MCF 10A (cell line): ENCODE data around the gene USP10. TPM values are rescaled to one million over a fixed set of nuclear protein-coding genes. Genes with fewer than 3 reads are reported as not detected.

Source experiments
- Bru-seq: library from RNA; stranded (reverse); fragments of 400-500 nt; gene quantifications from one replicate; lab custom pipeline; 2021; lab: Mats Ljungman, UMichigan
- BruChase-seq, 2 experiments: library from RNA; stranded (reverse); fragments of 400-500 nt; gene quantifications; one replicate each; lab custom pipeline; 2021; lab: Mats Ljungman, UMichigan
- BruUV-seq: library from RNA; stranded (reverse); fragments of 400-500 nt; replicated peaks from 2 replicates; lab custom pipeline; 2021; lab: Mats Ljungman, UMichigan
- CTCF ChIA-PET: fragments of 300-600 bp; sonication (Branson Sonifier 250); formaldehyde crosslinking; extraction: SDS; loops from one replicate; lab custom pipeline; 2021; ENCODE audit warnings: antibody characterized with exemption, inconsistent platforms; lab: Yijun Ruan, JAX
- POLR2A ChIA-PET: fragments of 300-600, 350-650 bp; sonication (Branson Sonifier 250); formaldehyde crosslinking; extraction: SDS; loops from one replicate; lab custom pipeline; 2020; ENCODE audit warnings: antibody characterized with exemption, inconsistent platforms; lab: Yijun Ruan, JAX
- DNase-seq: peaks from one replicate; pipeline ENCODE4 v3.0.0-alpha.2; 2018; ENCODE audit not compliant: unreplicated experiment
- H3K27ac Mint-ChIP-seq: one replicate; pipeline ENCODE4 v1.8.0; 2022; ENCODE audit warnings: mild to moderate bottlenecking, low read depth, mixed read lengths; ENCODE audit not compliant: unreplicated experiment
- H3K27me3 Mint-ChIP-seq: one replicate; pipeline ENCODE4 v1.8.0; 2022; ENCODE audit warnings: mixed read lengths; ENCODE audit not compliant: insufficient read depth, unreplicated experiment
- H3K36me3 Mint-ChIP-seq: one replicate; pipeline ENCODE4 v1.8.0; 2022; ENCODE audit warnings: mild to moderate bottlenecking, moderate library complexity, mixed read lengths; ENCODE audit not compliant: insufficient read depth, unreplicated experiment
- H3K4me1 Mint-ChIP-seq: one replicate; pipeline ENCODE4 v1.8.0; 2022; ENCODE audit warnings: mixed read lengths; ENCODE audit not compliant: insufficient read depth, unreplicated experiment
- H3K4me3 Mint-ChIP-seq: one replicate; pipeline ENCODE4 v1.8.0; 2022; ENCODE audit warnings: mild to moderate bottlenecking, moderate library complexity, mixed read lengths; ENCODE audit not compliant: unreplicated experiment
- H3K9me3 Mint-ChIP-seq: one replicate; pipeline ENCODE4 v1.8.0; 2022; ENCODE audit warnings: mixed read lengths; ENCODE audit not compliant: unreplicated experiment
- CTCF ChIP-seq: fragments of 200-600 bp; IDR thresholded peaks from one replicate; pipeline ENCODE4 v1.8.0; 2022; ENCODE audit warnings: antibody characterized with exemption, mild to moderate bottlenecking; ENCODE audit not compliant: unreplicated experiment
- intact Hi-C: fragments of 100-400 bp; cut with micrococcal nuclease; formaldehyde crosslinking; loops from 2 replicates; pipeline ENCODE4 v1.14.1; 2022
- long read RNA-seq: library from polyadenylated mRNA; stranded (forward); transcript quantifications from one replicate; pipeline ENCODE4 v2.0.0, GENCODE V29; 2022
- total RNA-seq: library from RNA; stranded (reverse); gene quantifications from 2 replicates; pipeline ENCODE4 v1.2.3, GENCODE V29; 2022

Gene USP10
- total RNA-seq (114 and 129 TPM in 2 replicates), Bru-seq, nascent RNA (percentile 90 among the genes with signal in this experiment), BruChase-seq, experiment 1, labeled RNA remaining after a 6-hour chase (percentile 87 among the genes with signal in this experiment), BruChase-seq, experiment 2, labeled RNA remaining after a 2-hour chase (percentile 85 among the genes with signal in this experiment)
- long read RNA-seq, transcript USP10-207 (12 exons, 1,315 nt), result minor isoform, 15 of 480 reads
- long read RNA-seq, transcript USP10-201 (14 exons, 3,009 nt), result major isoform, 315 of 480 reads
- long read RNA-seq, partial matches to known transcripts, result 78 of 480 reads
- long read RNA-seq, other reads (novel, unspliced or antisense), result 67 of 480 reads

- ChIA-PET POLR2A (interaction anchor here (0.6 to 6.7 kb wide), 11 partner anchors 10 to 327 kb away, joined by 3 to 66 read pairs (median 4); partner anchors contain the start of gene KLHL36), CTCF (interaction anchor here (0.8 to 2.0 kb wide), 7 partner anchors 12 to 193 kb away, joined by 3 to 20 read pairs (median 4); no protein-coding TSS in a partner anchor)
- Mint-ChIP-seq H3K9me3 (no peaks in the 10 kb centered on the region), H3K27me3 (no peaks in the 10 kb centered on the region), H3K36me3 (peaks cover 1% of the 10 kb centered on the region), H3K4me1 (peaks cover 10% of the 10 kb centered on the region), H3K4me3 (peak within 1 kb of the TSS; percentile 87), H3K27ac (peak within 1 kb of the TSS; percentile 85)
- TF ChIP-seq CTCF, result no peak
- BruUV-seq, result no TSS peak
- DNase-seq, result peak; percentile 79
- intact Hi-C loops, result no loop called here
These were observed at the start of gene USP10 for GRCh38 chr16:84699712-84700445. USP10 (plus strand) TSS chr16:84700000; CDS start chr16:84700091, 91 bp downstream.

GRCh38 chr16:84650062-84650991, 49.5 kb upstream of the USP10 start:
- Mint-ChIP-seq H3K36me3 (peaks cover 48% of the 10 kb centered on the region), H3K9me3 (no peaks in the 10 kb centered on the region), H3K27ac (no peak overlapping the region), H3K4me3 (peak overlapping the region; percentile 72), H3K27me3 (no peaks in the 10 kb centered on the region), H3K4me1 (peaks cover 10% of the 10 kb centered on the region)
- no peak for TF ChIP-seq CTCF
- BruUV-seq, result no TSS peak
- CTCF ChIA-PET, result interaction anchor here (0.6 to 1.4 kb wide), 4 partner anchors 22 to 520 kb away, joined by 3 to 6 read pairs (median 3); no protein-coding TSS in a partner anchor
- no peak for DNase-seq
- POLR2A ChIA-PET, result interaction anchor here (0.6 to 1.0 kb wide), 2 partner anchors 21 to 97 kb away, joined by 3 read pairs; no protein-coding TSS in a partner anchor
- intact Hi-C loops, result no loop called here

- peaks cover 9% of the 10 kb centered on the region for H3K4me1 Mint-ChIP-seq
- BruUV-seq, result no TSS peak
- no peaks in the 10 kb centered on the region for H3K27me3 Mint-ChIP-seq
- TF ChIP-seq CTCF, result no peak
- intact Hi-C loops, result no loop called here
- no peak overlapping the region for H3K27ac Mint-ChIP-seq
- DNase-seq, result no peak
- peaks cover 63% of the 10 kb centered on the region for H3K36me3 Mint-ChIP-seq
- H3K4me3 Mint-ChIP-seq, result no peak overlapping the region
- CTCF ChIA-PET, result interaction anchor here (1.3 to 2.0 kb wide), 3 partner anchors 11 to 74 kb away, joined by 6 to 10 read pairs (median 7); no protein-coding TSS in a partner anchor
- H3K9me3 Mint-ChIP-seq, result no peaks in the 10 kb centered on the region
- POLR2A ChIA-PET, result no interaction called here
These were observed 47.2 kb upstream of the USP10 start for GRCh38 chr16:84652566-84652965.
